OCI-LY1 (cell line): ENCODE data around the gene MRRF.

ENCODE experiments used
- EZH2 ChIP-seq: fragments of 200-600 bp; sonication (generic), shearing (Covaris generic); IDR thresholded peaks from 2 replicates; pipeline ENCODE4 v1.8.0; 2017; ENCODE audit warnings: borderline replicate concordance, mixed run types, mild to moderate bottlenecking, antibody characterized with exemption, low read length, moderate library complexity, mixed read lengths
- TF ChIP-seq, protein P1 (sequence below): fragments of 200-600 bp; sonication (generic), shearing (Covaris generic); IDR thresholded peaks from 2 replicates; pipeline ENCODE4 v1.5.1; 2017; ENCODE audit warnings: mild to moderate bottlenecking, antibody characterized with exemption, low read length, moderate library complexity, mixed read lengths

- no peak for TF ChIP-seq EZH2
- TF ChIP-seq, protein P1, sequence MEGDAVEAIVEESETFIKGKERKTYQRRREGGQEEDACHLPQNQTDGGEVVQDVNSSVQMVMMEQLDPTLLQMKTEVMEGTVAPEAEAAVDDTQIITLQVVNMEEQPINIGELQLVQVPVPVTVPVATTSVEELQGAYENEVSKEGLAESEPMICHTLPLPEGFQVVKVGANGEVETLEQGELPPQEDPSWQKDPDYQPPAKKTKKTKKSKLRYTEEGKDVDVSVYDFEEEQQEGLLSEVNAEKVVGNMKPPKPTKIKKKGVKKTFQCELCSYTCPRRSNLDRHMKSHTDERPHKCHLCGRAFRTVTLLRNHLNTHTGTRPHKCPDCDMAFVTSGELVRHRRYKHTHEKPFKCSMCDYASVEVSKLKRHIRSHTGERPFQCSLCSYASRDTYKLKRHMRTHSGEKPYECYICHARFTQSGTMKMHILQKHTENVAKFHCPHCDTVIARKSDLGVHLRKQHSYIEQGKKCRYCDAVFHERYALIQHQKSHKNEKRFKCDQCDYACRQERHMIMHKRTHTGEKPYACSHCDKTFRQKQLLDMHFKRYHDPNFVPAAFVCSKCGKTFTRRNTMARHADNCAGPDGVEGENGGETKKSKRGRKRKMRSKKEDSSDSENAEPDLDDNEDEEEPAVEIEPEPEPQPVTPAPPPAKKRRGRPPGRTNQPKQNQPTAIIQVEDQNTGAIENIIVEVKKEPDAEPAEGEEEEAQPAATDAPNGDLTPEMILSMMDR, result no peak
Observed at GRCh38 chr9:122371846-122372245, 107.2 kb downstream of the MRRF start.
